ENCODE results near the gene THOC3.
"Not testable (repeated sequence)": the region's sequence is repeated elsewhere in the genome, so short reads cannot be mapped to it uniquely, and the experiment has no call there.

THOC3 gene

GRCh38 chr5:175913835-175914672 lies 54.1 kb downstream of the THOC3 start:
- in situ Hi-C loops (cut with HindIII; ENCODE audit: low sequenced_read_pairs); DNase-seq (ENCODE audit: low read depth); H3K4me3 ChIP-seq (ENCODE audit: low read depth, low read length): not testable (repeated sequence)

DNA sequence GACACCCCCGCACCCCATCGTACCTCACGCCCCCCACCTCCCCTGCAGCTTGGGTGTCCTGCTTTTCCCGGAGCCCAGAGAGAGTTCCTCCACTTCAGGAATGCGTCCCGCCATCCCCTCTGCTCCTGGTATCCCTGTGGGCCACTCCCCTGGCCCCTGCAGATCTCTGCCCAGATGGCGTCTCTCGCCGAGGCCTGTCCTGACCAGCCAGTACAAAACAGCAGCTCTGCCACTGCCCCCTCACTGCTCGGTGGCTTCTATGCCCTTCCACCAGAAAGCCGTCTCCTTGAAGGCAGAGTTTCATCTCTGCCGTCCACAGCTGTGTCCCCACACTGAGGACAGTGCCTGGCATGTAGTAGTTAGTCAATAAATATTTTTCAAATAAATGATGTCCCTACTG lies 58.0 kb downstream of the THOC3 start:
- in situ Hi-C loops (cut with HindIII; ENCODE audit: low sequenced_read_pairs); H3K4me3 ChIP-seq (ENCODE audit: low read depth, low read length); DNase-seq (ENCODE audit: low read depth): not testable (repeated sequence)

All from astrocyte of the cerebellum (primary cell).